ENCODE measurements around the gene ATXN2. TPM values are rescaled to one million over a fixed set of nuclear protein-coding genes. Genes with fewer than 3 reads are reported as not detected.

The ATXN2 gene
- total RNA-seq, 1 donor from 2014 or later, result 71.0 TPM

GRCh38 chr12:111544032-111544431 is 55.1 kb downstream of the ATXN2 start:
- Mint-ChIP-seq H3K36me3 (ENCODE audit: low read depth) (peaks cover 9% of the 10 kb centered on the region), H3K27me3 (ENCODE audit: low read depth) (no peaks in the 10 kb centered on the region), H3K4me3 (no peak overlapping the region), H3K4me1 (no peaks in the 10 kb centered on the region), H3K9me3 (no peaks in the 10 kb centered on the region), H3K27ac (ENCODE audit: unreplicated experiment) (no peak overlapping the region)
- DNase-seq (ENCODE audit: low read depth, low spot score), result no peak
- TF ChIP-seq CTCF (conservative IDR thresholded peaks at IDR 0.05), result no peak

GRCh38 chr12:111532751-111533150 is 66.4 kb downstream of the ATXN2 start:
- H3K9me3 Mint-ChIP-seq, result no peaks in the 10 kb centered on the region
- peaks cover 5% of the 10 kb centered on the region for H3K4me1 Mint-ChIP-seq
- no peaks in the 10 kb centered on the region for H3K27me3 Mint-ChIP-seq (ENCODE audit: low read depth)
- no peak overlapping the region for H3K27ac Mint-ChIP-seq (ENCODE audit: unreplicated experiment)
- peaks cover 3% of the 10 kb centered on the region for H3K36me3 Mint-ChIP-seq (ENCODE audit: low read depth)
- no peak for TF ChIP-seq CTCF (conservative IDR thresholded peaks at IDR 0.05)
- DNase-seq (ENCODE audit: low read depth, low spot score), result no peak
- no peak overlapping the region for H3K4me3 Mint-ChIP-seq

GRCh38 chr12:111529424-111530368 is 69.4 kb downstream of the ATXN2 start:
- peak; percentile 75 for TF ChIP-seq CTCF (conservative IDR thresholded peaks at IDR 0.05)
- peak; percentile 54 for DNase-seq (ENCODE audit: low read depth, low spot score)
- Mint-ChIP-seq H3K4me1 (peaks cover 5% of the 10 kb centered on the region), H3K27me3 (ENCODE audit: low read depth) (no peaks in the 10 kb centered on the region), H3K4me3 (no peak overlapping the region), H3K27ac (ENCODE audit: unreplicated experiment) (peak overlapping the region; percentile 2), H3K9me3 (no peaks in the 10 kb centered on the region), H3K36me3 (ENCODE audit: low read depth) (peaks cover 7% of the 10 kb centered on the region)

- H3K27me3 Mint-ChIP-seq (ENCODE audit: low read depth), result no peaks in the 10 kb centered on the region
- H3K4me3 Mint-ChIP-seq, result no peak overlapping the region
- H3K9me3 Mint-ChIP-seq, result no peaks in the 10 kb centered on the region
- no peak overlapping the region for H3K27ac Mint-ChIP-seq (ENCODE audit: unreplicated experiment)
- TF ChIP-seq CTCF (conservative IDR thresholded peaks at IDR 0.05), result no peak
- peaks cover 7% of the 10 kb centered on the region for H3K36me3 Mint-ChIP-seq (ENCODE audit: low read depth)
- H3K4me1 Mint-ChIP-seq, result no peaks in the 10 kb centered on the region
- no peak for DNase-seq (ENCODE audit: low read depth, low spot score)
Measured at GRCh38 chr12:111523587-111524167, 75.4 kb downstream of the ATXN2 start.

GRCh38 chr12:111521801-111522200 is 77.3 kb downstream of the ATXN2 start:
- no peaks in the 10 kb centered on the region for H3K27me3 Mint-ChIP-seq (ENCODE audit: low read depth)
- no peak for TF ChIP-seq CTCF (conservative IDR thresholded peaks at IDR 0.05)
- no peaks in the 10 kb centered on the region for H3K9me3 Mint-ChIP-seq
- peaks cover 7% of the 10 kb centered on the region for H3K36me3 Mint-ChIP-seq (ENCODE audit: low read depth)
- H3K27ac Mint-ChIP-seq (ENCODE audit: unreplicated experiment), result no peak overlapping the region
- no peak for DNase-seq (ENCODE audit: low read depth, low spot score)
- H3K4me1 Mint-ChIP-seq, result no peaks in the 10 kb centered on the region
- H3K4me3 Mint-ChIP-seq, result no peak overlapping the region

Data from neural crest cell (in vitro differentiated cells).